Activated T-cell treated with anti-CD3 and anti-CD28 coated beads, Interleukin-2, amount 50 U/mL, for 48 hours (primary cell): Measurements from ENCODE around the gene AFP.

Experiments used
- DNase-seq, 2 experiments: peaks; one replicate each; pipeline ENCODE4 v3.0.0-alpha.2; 2020

AFP gene

GRCh38 chr4:73439445-73439844, 3.4 kb downstream of the AFP start:
- no peak for DNase-seq

- no peak for DNase-seq
Measured at GRCh38 chr4:73439991-73440390, 4.0 kb downstream of the AFP start.

GRCh38 chr4:73440653-73441052, 4.6 kb downstream of the AFP start:
- no peak for DNase-seq

- no peak for DNase-seq
Measured at GRCh38 chr4:73442275-73442674, 6.3 kb downstream of the AFP start.

GRCh38 chr4:73443224-73443623, 7.2 kb downstream of the AFP start:
- DNase-seq = no peak

GRCh38 chr4:73445383-73446335, 9.6 kb downstream of the AFP start:
- DNase-seq = no peak

- no peak for DNase-seq
Measured at GRCh38 chr4:73446336-73446938, 10.4 kb downstream of the AFP start.

- no peak for DNase-seq
Measured at GRCh38 chr4:73447671-73448070, 11.7 kb downstream of the AFP start.

- DNase-seq = no peak
Measured at GRCh38 chr4:73448448-73449203, 12.6 kb downstream of the AFP start.

GRCh38 chr4:73450398-73451004, 14.5 kb downstream of the AFP start:
- DNase-seq = no peak

- no peak for DNase-seq
Measured at GRCh38 chr4:73451404-73451803, 15.4 kb downstream of the AFP start.

- no peak for DNase-seq
Measured at GRCh38 chr4:73451981-73452747, 16.1 kb downstream of the AFP start.

- DNase-seq = no peak
Measured at GRCh38 chr4:73452953-73453700, 17.1 kb downstream of the AFP start.

GRCh38 chr4:73453701-73454005, 17.6 kb downstream of the AFP start:
- DNase-seq = no peak

GRCh38 chr4:73454920-73455319, 18.9 kb downstream of the AFP start:
- DNase-seq = no peak

- DNase-seq = no peak
Measured at GRCh38 chr4:73456177-73457022, 20.4 kb downstream of the AFP start.

GRCh38 chr4:73458184-73459047, 22.4 kb downstream of the AFP start:
- no peak for DNase-seq

GRCh38 chr4:73459048-73459421, 23.0 kb downstream of the AFP start:
- no peak for DNase-seq

GRCh38 chr4:73460913-73461522, 25.0 kb downstream of the AFP start:
- no peak for DNase-seq
